ENCODE measurements around the gene GPD2. TPM values are rescaled to one million over a fixed set of nuclear protein-coding genes. Genes with fewer than 3 reads are reported as not detected.

Gene GPD2
- total and polyA plus RNA-seq, 4 donors: 30.6 to 92.4 (median 50.3) TPM

GRCh38 chr2:156471762-156472161 lies 35.6 kb downstream of the GPD2 start:
- Histone ChIP-seq H3K36me3 (ENCODE audit: control insufficient read depth, insufficient read depth, low read length) (no peaks in the 10 kb centered on the region), H3K9me3 (ENCODE audit: control insufficient read depth, insufficient read depth, low read length) (no peaks in the 10 kb centered on the region), H3K27me3 (ENCODE audit: control insufficient read depth, insufficient read depth, low read length) (no peaks in the 10 kb centered on the region), H3K27ac (ENCODE audit: low read depth, low read length) (no peak overlapping the region), H3K4me1 (ENCODE audit: control insufficient read depth, insufficient read depth, low read length) (peaks cover 3% of the 10 kb centered on the region), H3K4me3 (ENCODE audit: low read depth, low read length) (no peak overlapping the region)
- DNase-seq (ENCODE audit: low read depth in 4 of 6, low spot score in 6 of 6): no peak

- no peak for DNase-seq (ENCODE audit: low read depth in 4 of 6, low spot score in 6 of 6)
- Histone ChIP-seq H3K27ac (ENCODE audit: low read depth, low read length) (no peak overlapping the region), H3K4me3 (ENCODE audit: low read depth, low read length) (no peak overlapping the region), H3K4me1 (ENCODE audit: control insufficient read depth, insufficient read depth, low read length) (peaks cover 7% of the 10 kb centered on the region), H3K27me3 (ENCODE audit: control insufficient read depth, insufficient read depth, low read length) (no peaks in the 10 kb centered on the region), H3K36me3 (ENCODE audit: control insufficient read depth, insufficient read depth, low read length) (no peaks in the 10 kb centered on the region), H3K9me3 (ENCODE audit: control insufficient read depth, insufficient read depth, low read length) (no peaks in the 10 kb centered on the region)
Observed at GRCh38 chr2:156472686-156473085, 36.5 kb downstream of the GPD2 start.

- no peak for DNase-seq (ENCODE audit: low read depth in 4 of 6, low spot score in 6 of 6)
- 100% methylated on average over 1 of the region's 1 CpG for WGBS (ENCODE audit: insufficient coverage)
- Histone ChIP-seq H3K4me3 (ENCODE audit: low read depth, low read length) (no peak overlapping the region), H3K36me3 (ENCODE audit: control insufficient read depth, insufficient read depth, low read length) (no peaks in the 10 kb centered on the region), H3K27ac (ENCODE audit: low read depth, low read length) (no peak overlapping the region), H3K9me3 (ENCODE audit: control insufficient read depth, insufficient read depth, low read length) (no peaks in the 10 kb centered on the region), H3K27me3 (ENCODE audit: control insufficient read depth, insufficient read depth, low read length) (no peaks in the 10 kb centered on the region), H3K4me1 (ENCODE audit: control insufficient read depth, insufficient read depth, low read length) (peaks cover 5% of the 10 kb centered on the region)
Observed at GRCh38 chr2:156473445-156473844, 37.3 kb downstream of the GPD2 start.

- no CpG with 5 or more reads among the region's 3 CpGs for WGBS (ENCODE audit: insufficient coverage)
- Histone ChIP-seq H3K4me1 (ENCODE audit: control insufficient read depth, insufficient read depth, low read length) (peaks cover 4% of the 10 kb centered on the region), H3K4me3 (ENCODE audit: low read depth, low read length) (no peak overlapping the region)
Observed at GRCh38 chr2:156474401-156474800, 38.2 kb downstream of the GPD2 start.

GRCh38 chr2:156476021-156476849 lies 40.1 kb downstream of the GPD2 start:
- H3K9me3 ChIP-seq (ENCODE audit: control insufficient read depth, insufficient read depth, low read length): no peaks in the 10 kb centered on the region
- DNase-seq (ENCODE audit: low read depth in 4 of 6, low spot score in 6 of 6): peak in 2 of 6 donors; percentile 47 to 54
- no peaks in the 10 kb centered on the region for H3K27me3 ChIP-seq (ENCODE audit: control insufficient read depth, insufficient read depth, low read length)
- H3K36me3 ChIP-seq (ENCODE audit: control insufficient read depth, insufficient read depth, low read length): no peaks in the 10 kb centered on the region
- H3K27ac ChIP-seq (ENCODE audit: low read depth, low read length): peak overlapping the region; percentile 53
- H3K4me3 ChIP-seq (ENCODE audit: low read depth, low read length): no peak overlapping the region
- 13% methylated on average over 2 of the region's 5 CpGs for WGBS (ENCODE audit: insufficient coverage)
- H3K4me1 ChIP-seq (ENCODE audit: control insufficient read depth, insufficient read depth, low read length): peaks cover 4% of the 10 kb centered on the region

More at GRCh38 chr2:156474401-156474800, 38.2 kb downstream of the GPD2 start:
- Histone ChIP-seq H3K27me3 (ENCODE audit: control insufficient read depth, insufficient read depth, low read length) (no peaks in the 10 kb centered on the region), H3K27ac (ENCODE audit: low read depth, low read length) (no peak overlapping the region), H3K9me3 (ENCODE audit: control insufficient read depth, insufficient read depth, low read length) (no peaks in the 10 kb centered on the region), H3K36me3 (ENCODE audit: control insufficient read depth, insufficient read depth, low read length) (no peaks in the 10 kb centered on the region)
- no peak for DNase-seq (ENCODE audit: low read depth in 4 of 6, low spot score in 6 of 6)

GRCh38 chr2:156476850-156477206 lies 40.6 kb downstream of the GPD2 start:
- Histone ChIP-seq H3K27me3 (ENCODE audit: control insufficient read depth, insufficient read depth, low read length) (no peaks in the 10 kb centered on the region), H3K4me3 (ENCODE audit: low read depth, low read length) (no peak overlapping the region), H3K36me3 (ENCODE audit: control insufficient read depth, insufficient read depth, low read length) (no peaks in the 10 kb centered on the region), H3K9me3 (ENCODE audit: control insufficient read depth, insufficient read depth, low read length) (no peaks in the 10 kb centered on the region), H3K4me1 (ENCODE audit: control insufficient read depth, insufficient read depth, low read length) (peaks cover 4% of the 10 kb centered on the region), H3K27ac (ENCODE audit: low read depth, low read length) (no peak overlapping the region)
- DNase-seq (ENCODE audit: low read depth in 4 of 6, low spot score in 6 of 6): no peak
- WGBS (ENCODE audit: insufficient coverage): 83% methylated on average over 1 of the region's 2 CpGs

- Histone ChIP-seq H3K9me3 (ENCODE audit: control insufficient read depth, insufficient read depth, low read length) (no peaks in the 10 kb centered on the region), H3K4me3 (ENCODE audit: low read depth, low read length) (no peak overlapping the region), H3K27me3 (ENCODE audit: control insufficient read depth, insufficient read depth, low read length) (no peaks in the 10 kb centered on the region), H3K27ac (ENCODE audit: low read depth, low read length) (no peak overlapping the region), H3K36me3 (ENCODE audit: control insufficient read depth, insufficient read depth, low read length) (no peaks in the 10 kb centered on the region), H3K4me1 (ENCODE audit: control insufficient read depth, insufficient read depth, low read length) (peaks cover 4% of the 10 kb centered on the region)
- DNase-seq (ENCODE audit: low read depth in 4 of 6, low spot score in 6 of 6): no peak
- WGBS (ENCODE audit: insufficient coverage): no CpG with 5 or more reads among the region's 5 CpGs
Observed at GRCh38 chr2:156480376-156480775, 44.2 kb downstream of the GPD2 start.

GRCh38 chr2:156481312-156481711 lies 45.1 kb downstream of the GPD2 start:
- no peaks in the 10 kb centered on the region for H3K27me3 ChIP-seq (ENCODE audit: control insufficient read depth, insufficient read depth, low read length)
- H3K36me3 ChIP-seq (ENCODE audit: control insufficient read depth, insufficient read depth, low read length): no peaks in the 10 kb centered on the region
- no peak overlapping the region for H3K27ac ChIP-seq (ENCODE audit: low read depth, low read length)
- no peaks in the 10 kb centered on the region for H3K9me3 ChIP-seq (ENCODE audit: control insufficient read depth, insufficient read depth, low read length)
- peaks cover 4% of the 10 kb centered on the region for H3K4me1 ChIP-seq (ENCODE audit: control insufficient read depth, insufficient read depth, low read length)
- no peak for DNase-seq (ENCODE audit: low read depth in 4 of 6, low spot score in 6 of 6)
- no peak overlapping the region for H3K4me3 ChIP-seq (ENCODE audit: low read depth, low read length)

GRCh38 chr2:156483741-156484173 lies 47.6 kb downstream of the GPD2 start:
- H3K9me3 ChIP-seq (ENCODE audit: control insufficient read depth, insufficient read depth, low read length): no peaks in the 10 kb centered on the region
- DNase-seq (ENCODE audit: low read depth in 4 of 6, low spot score in 6 of 6): no peak
- H3K27me3 ChIP-seq (ENCODE audit: control insufficient read depth, insufficient read depth, low read length): no peaks in the 10 kb centered on the region
- no peak overlapping the region for H3K4me3 ChIP-seq (ENCODE audit: low read depth, low read length)
- no peak overlapping the region for H3K27ac ChIP-seq (ENCODE audit: low read depth, low read length)
- H3K36me3 ChIP-seq (ENCODE audit: control insufficient read depth, insufficient read depth, low read length): no peaks in the 10 kb centered on the region
- H3K4me1 ChIP-seq (ENCODE audit: control insufficient read depth, insufficient read depth, low read length): no peaks in the 10 kb centered on the region
- 89% methylated on average over 1 of the region's 3 CpGs for WGBS (ENCODE audit: insufficient coverage)

- WGBS (ENCODE audit: insufficient coverage): 81% methylated on average over 2 of the region's 4 CpGs
- Histone ChIP-seq H3K27me3 (ENCODE audit: control insufficient read depth, insufficient read depth, low read length) (no peaks in the 10 kb centered on the region), H3K9me3 (ENCODE audit: control insufficient read depth, insufficient read depth, low read length) (no peaks in the 10 kb centered on the region), H3K4me1 (ENCODE audit: control insufficient read depth, insufficient read depth, low read length) (no peaks in the 10 kb centered on the region), H3K4me3 (ENCODE audit: low read depth, low read length) (no peak overlapping the region), H3K36me3 (ENCODE audit: control insufficient read depth, insufficient read depth, low read length) (no peaks in the 10 kb centered on the region), H3K27ac (ENCODE audit: low read depth, low read length) (no peak overlapping the region)
- no peak for DNase-seq (ENCODE audit: low read depth in 4 of 6, low spot score in 6 of 6)
Observed at GRCh38 chr2:156486147-156486546, 50.0 kb downstream of the GPD2 start.
